ENCODE data around the gene TSEN2. TPM values are rescaled to one million over a fixed set of nuclear protein-coding genes. Genes with fewer than 3 reads are reported as not detected.

The TSEN2 gene
- polyA plus RNA-seq, 3 donors: 3.2 to 7.3 (median 3.9) TPM

- intact Hi-C loops (cut with micrococcal nuclease): no loop called here
- Mint-ChIP-seq H3K36me3 (peaks cover 0 to 2% of the 10 kb centered on the region in 2 donors), H3K27ac (peak overlapping the region in 5 of 7 donors; percentile 65 to 96 (median 94)), H3K27me3 (ENCODE audit: low read depth in 3 of 3) (no peaks in the 10 kb centered on the region), H3K4me3 (no peak overlapping the region), H3K9me3 (peaks cover 0 to 3% (median 0%) of the 10 kb centered on the region in 7 donors), H3K4me1 (peaks cover 64% of the 10 kb centered on the region)
- Histone ChIP-seq H4K20me1 (ENCODE audit: insufficient read depth, low read length) (no peaks in the 10 kb centered on the region), H3K9ac (ENCODE audit: insufficient read depth, low read length, poor library complexity, severe bottlenecking) (no peak overlapping the region), H3K36me3 (replicated peaks in 1 of 2; ENCODE audit: control insufficient read depth in 1 of 2, insufficient read depth in 2 of 2, low read length in 2 of 2) (no peaks in the 10 kb centered on the region), H3K79me2 (ENCODE audit: insufficient read depth, low read length) (no peaks in the 10 kb centered on the region), H3K27me3 (ENCODE audit: control insufficient read depth in 2 of 2, insufficient read depth in 2 of 2, low read length in 2 of 2) (no peaks in the 10 kb centered on the region), H3K4me2 (replicated peaks; ENCODE audit: extremely low read depth, low read length, poor library complexity, severe bottlenecking) (no peak overlapping the region), H3K27ac (ENCODE audit: low read depth in 1 of 2, low read length in 2 of 2) (no peak overlapping the region), H3K4me1 (ENCODE audit: control insufficient read depth in 1 of 2, insufficient read depth in 2 of 2, low read length in 2 of 2) (peaks cover 61 to 63% of the 10 kb centered on the region in 2 donors), H2AFZ (ENCODE audit: insufficient read depth, low read depth, low read length, poor library complexity, severe bottlenecking) (no peak overlapping the region), H3K9me3 (replicated peaks in 1 of 2; ENCODE audit: control insufficient read depth in 1 of 2, insufficient read depth in 1 of 2, low read length in 2 of 2) (no peaks in the 10 kb centered on the region), H3K4me3 (replicated peaks in 1 of 3; ENCODE audit: low read depth in 2 of 3, low read length in 3 of 3) (no peak overlapping the region)
- TF ChIP-seq, protein P1, sequence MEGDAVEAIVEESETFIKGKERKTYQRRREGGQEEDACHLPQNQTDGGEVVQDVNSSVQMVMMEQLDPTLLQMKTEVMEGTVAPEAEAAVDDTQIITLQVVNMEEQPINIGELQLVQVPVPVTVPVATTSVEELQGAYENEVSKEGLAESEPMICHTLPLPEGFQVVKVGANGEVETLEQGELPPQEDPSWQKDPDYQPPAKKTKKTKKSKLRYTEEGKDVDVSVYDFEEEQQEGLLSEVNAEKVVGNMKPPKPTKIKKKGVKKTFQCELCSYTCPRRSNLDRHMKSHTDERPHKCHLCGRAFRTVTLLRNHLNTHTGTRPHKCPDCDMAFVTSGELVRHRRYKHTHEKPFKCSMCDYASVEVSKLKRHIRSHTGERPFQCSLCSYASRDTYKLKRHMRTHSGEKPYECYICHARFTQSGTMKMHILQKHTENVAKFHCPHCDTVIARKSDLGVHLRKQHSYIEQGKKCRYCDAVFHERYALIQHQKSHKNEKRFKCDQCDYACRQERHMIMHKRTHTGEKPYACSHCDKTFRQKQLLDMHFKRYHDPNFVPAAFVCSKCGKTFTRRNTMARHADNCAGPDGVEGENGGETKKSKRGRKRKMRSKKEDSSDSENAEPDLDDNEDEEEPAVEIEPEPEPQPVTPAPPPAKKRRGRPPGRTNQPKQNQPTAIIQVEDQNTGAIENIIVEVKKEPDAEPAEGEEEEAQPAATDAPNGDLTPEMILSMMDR (IDR thresholded peaks at IDR 0.05): no peak
- WGBS (ENCODE audit: insufficient coverage): 100% methylated on average over 3 of the region's 7 CpGs
- DNase-seq: peak in 1 of 3 donors; percentile 31
These were observed 23.1 kb upstream of the TSEN2 start for GRCh38 chr3:12461097-12461649.

DNA sequence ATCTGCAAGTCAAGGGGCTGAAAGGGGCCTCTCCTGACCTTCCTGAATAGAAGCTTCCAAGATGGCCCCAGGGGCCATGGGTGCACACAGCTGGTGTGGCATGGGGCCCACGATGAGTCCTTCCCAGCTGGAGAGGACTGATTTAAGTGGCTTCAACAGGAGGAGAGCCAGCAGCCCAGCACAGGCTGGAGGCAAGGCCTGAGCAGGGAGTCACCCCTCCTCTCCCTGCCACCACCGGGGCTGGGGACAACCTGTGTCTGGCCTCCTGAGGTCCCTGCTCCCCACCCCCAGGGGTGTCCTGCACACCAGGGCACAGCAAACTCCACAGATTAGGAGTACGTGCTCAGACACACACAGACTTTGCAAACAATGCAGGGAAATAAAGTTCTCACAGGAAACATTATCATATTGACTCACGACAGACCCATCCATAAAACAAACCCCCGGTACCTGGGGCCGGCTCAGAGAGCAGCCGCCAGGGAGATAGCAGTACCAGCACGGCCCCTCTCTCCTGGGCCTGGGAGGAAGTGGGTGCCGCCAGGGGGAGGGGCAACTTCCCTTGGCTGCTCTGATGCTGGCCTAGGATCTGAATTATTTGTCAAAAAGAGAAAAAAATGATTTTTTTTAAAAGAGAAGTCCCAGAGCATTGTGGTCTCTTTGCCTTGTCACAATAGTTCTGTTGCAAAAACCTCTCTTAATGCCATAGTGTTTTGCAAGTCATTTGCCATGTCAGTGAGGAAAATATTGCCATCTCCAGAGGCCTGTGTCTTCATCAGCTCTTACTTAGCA is 21.9 kb upstream of the TSEN2 start:
- peak; percentile 77 to 85 (median 78) for DNase-seq
- peak overlapping the region; percentile 50 to 71 for H3K4me3 Mint-ChIP-seq

More for the DNA sequence above, 21.9 kb upstream of the TSEN2 start:
- Histone ChIP-seq H3K36me3 (replicated peaks in 1 of 2; ENCODE audit: control insufficient read depth in 1 of 2, insufficient read depth in 2 of 2, low read length in 2 of 2) (no peaks in the 10 kb centered on the region), H3K4me2 (replicated peaks; ENCODE audit: extremely low read depth, low read length, poor library complexity, severe bottlenecking) (peak overlapping the region; percentile 18), H3K27ac (ENCODE audit: low read depth in 1 of 2, low read length in 2 of 2) (peak overlapping the region; percentile 86 to 89), H3K4me1 (ENCODE audit: control insufficient read depth in 1 of 2, insufficient read depth in 2 of 2, low read length in 2 of 2) (peaks cover 61 to 63% of the 10 kb centered on the region in 2 donors), H3K9me3 (replicated peaks in 1 of 2; ENCODE audit: control insufficient read depth in 1 of 2, insufficient read depth in 1 of 2, low read length in 2 of 2) (no peaks in the 10 kb centered on the region), H3K4me3 (replicated peaks in 1 of 3; ENCODE audit: low read depth in 2 of 3, low read length in 3 of 3) (peak overlapping the region in 1 of 3 experiments; percentile 4), H3K9ac (ENCODE audit: insufficient read depth, low read length, poor library complexity, severe bottlenecking) (peak overlapping the region; percentile 58), H3K79me2 (ENCODE audit: insufficient read depth, low read length) (no peaks in the 10 kb centered on the region), H4K20me1 (ENCODE audit: insufficient read depth, low read length) (no peaks in the 10 kb centered on the region), H2AFZ (ENCODE audit: insufficient read depth, low read depth, low read length, poor library complexity, severe bottlenecking) (peak overlapping the region; percentile 36), H3K27me3 (ENCODE audit: control insufficient read depth in 2 of 2, insufficient read depth in 2 of 2, low read length in 2 of 2) (no peaks in the 10 kb centered on the region)
- peaks cover 0 to 2% of the 10 kb centered on the region in 2 donors for H3K36me3 Mint-ChIP-seq
- peak overlapping the region; percentile 93 to 98 (median 96) for H3K27ac Mint-ChIP-seq
- no peaks in the 10 kb centered on the region for H3K27me3 Mint-ChIP-seq (ENCODE audit: low read depth in 3 of 3)
- intact Hi-C loops (cut with micrococcal nuclease): no loop called here
- H3K4me1 Mint-ChIP-seq: peaks cover 64% of the 10 kb centered on the region
- WGBS (ENCODE audit: insufficient coverage): 36% methylated on average over 3 of the region's 9 CpGs
- TF ChIP-seq, protein P1 (IDR thresholded peaks at IDR 0.05): no peak
- peaks cover 0 to 3% (median 0%) of the 10 kb centered on the region in 7 donors for H3K9me3 Mint-ChIP-seq

Measured in CD14-positive monocyte (primary cell).